ENCODE measurements around the gene KRT6A. TPM values are rescaled to one million over a fixed set of nuclear protein-coding genes. Genes with fewer than 3 reads are reported as not detected.

The KRT6A gene
- not detected for total RNA-seq

GRCh38 chr12:52493172-52493571 lies at the start of gene KRT6A:
KRT6A (minus strand) TSS chr12:52493257; CDS start chr12:52493188, 69 bp downstream.

GRCh38 chr12:52519826-52520662 lies 27.0 kb upstream of the KRT6A start, which contains the start of gene KRT5:
KRT5 (minus strand) TSS chr12:52520394; CDS start chr12:52520296, 98 bp downstream.

GRCh38 chr12:52473768-52474167 lies 19.3 kb downstream of the KRT6A start, which contains the start of gene KRT6C:
KRT6C (minus strand) TSS chr12:52473805; CDS start chr12:52473737, 68 bp downstream.

GRCh38 chr12:52452101-52452500 lies 41.0 kb downstream of the KRT6A start, which contains the start of gene KRT6B:
KRT6B (minus strand) TSS chr12:52452146; CDS start chr12:52452078, 68 bp downstream.

Other genes with a start within 250 kb of the KRT6A start
- gene KRT86, start 218.6 kb downstream of the KRT6A start, total RNA-seq: not detected
- not detected for gene KRT81, start 201.7 kb downstream of the KRT6A start, total RNA-seq
- gene KRT83, start 171.9 kb downstream of the KRT6A start, total RNA-seq: not detected
- gene KRT85, start 125.8 kb downstream of the KRT6A start, total RNA-seq: not detected
- not detected for gene KRT84, start 107.6 kb downstream of the KRT6A start, total RNA-seq
- gene KRT82, start 86.9 kb downstream of the KRT6A start, total RNA-seq: not detected
- not detected for gene KRT75, start 58.9 kb downstream of the KRT6A start, total RNA-seq
- not detected for gene KRT6B, start 41.1 kb downstream of the KRT6A start, total RNA-seq
- gene KRT6C, start 19.5 kb downstream of the KRT6A start, total RNA-seq: not detected
- not detected for gene KRT5, start 27.1 kb upstream of the KRT6A start, total RNA-seq
- gene KRT71, start 59.9 kb upstream of the KRT6A start, total RNA-seq: not detected
- gene KRT74, start 80.6 kb upstream of the KRT6A start, total RNA-seq: not detected
- not detected for gene KRT72, start 108.2 kb upstream of the KRT6A start, total RNA-seq
- not detected for gene KRT73, start 125.3 kb upstream of the KRT6A start, total RNA-seq
- gene KRT2, start 159.0 kb upstream of the KRT6A start, total RNA-seq: not detected
- 0.31 TPM for gene KRT1, start 187.2 kb upstream of the KRT6A start, total RNA-seq
- gene KRT77, start 210.3 kb upstream of the KRT6A start, total RNA-seq: not detected

Measured in parietal lobe (tissue), 1 donor.